ENCODE measurements around the gene SCNN1B. TPM values are rescaled to one million over a fixed set of nuclear protein-coding genes. Genes with fewer than 3 reads are reported as not detected.

Gene SCNN1B
- total RNA-seq, 4 donors from 2014 or later = 142 to 729 (median 556) TPM

DNA sequence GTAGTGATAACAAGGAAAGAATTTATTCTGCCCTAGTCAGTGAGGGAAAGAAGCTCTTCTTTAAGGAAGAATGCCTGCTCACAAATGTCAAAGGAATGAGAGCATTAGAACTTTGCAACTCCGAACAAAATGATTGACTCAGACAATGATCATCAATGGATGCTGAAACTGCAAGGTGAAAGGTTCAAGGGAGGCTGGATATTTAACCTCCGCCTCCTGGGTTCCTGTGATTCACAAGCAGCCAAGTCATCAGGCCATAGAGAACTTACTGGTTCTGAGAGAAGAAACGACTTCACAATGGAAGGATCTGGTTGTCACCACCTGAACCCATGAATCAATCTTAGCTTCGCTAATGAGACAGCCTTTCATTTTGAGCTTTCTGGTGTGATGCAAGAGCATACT lies 16.0 kb upstream of the SCNN1B start:
- H3K36me3 ChIP-seq = no peaks in the 10 kb centered on the region
- no peaks in the 10 kb centered on the region for H3K27me3 ChIP-seq
- peaks cover 0 to 5% (median 1%) of the 10 kb centered on the region in 4 donors for H3K4me1 ChIP-seq
- H3K9me3 ChIP-seq = no peaks in the 10 kb centered on the region
- intact Hi-C loops (cut with DNase I; ENCODE audit: low total_unique reads) (no loop called here), in situ Hi-C loops (cut with MboI; ENCODE audit: low pct_ligation_motif_present in 1 of 4, low pct_unique_long_range_greater_than_20kb in 1 of 4, low sequenced_read_pairs in 3 of 4) (no loop called here)
- no peak for DNase-seq
- H3K4me3 ChIP-seq = no peak overlapping the region
- H3K27ac ChIP-seq = no peak overlapping the region
- WGBS, 2 donors (ENCODE audit: low coverage in 1 of 2) = 56 to 75% methylated on average over 4 of the region's 4 CpGs
- TF ChIP-seq EP300 (IDR thresholded peaks at IDR 0.05; ENCODE audit: low read depth) (no peak), POLR2AphosphoS5 (IDR thresholded peaks at IDR 0.05) (no peak)

DNA sequence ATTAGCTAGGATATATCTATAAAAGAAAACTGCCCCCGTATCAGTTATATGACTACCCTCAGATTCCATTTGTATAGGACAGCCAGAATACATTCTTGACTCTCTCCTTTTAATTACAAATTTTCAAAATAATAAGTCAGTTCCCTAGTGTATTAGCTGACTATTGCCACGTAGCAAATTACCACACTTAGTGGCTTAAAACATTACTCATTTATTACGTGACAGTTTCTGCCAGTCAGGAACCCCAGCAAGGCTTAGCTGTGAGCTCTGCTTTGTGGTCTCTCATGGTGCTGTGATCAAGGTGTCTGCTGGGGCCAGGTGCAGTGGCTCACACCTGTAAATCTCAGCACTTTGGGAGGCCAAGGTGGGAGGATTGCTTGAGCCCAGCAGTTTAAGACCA lies 13.9 kb upstream of the SCNN1B start:
- H3K4me3 ChIP-seq = no peak overlapping the region
- TF ChIP-seq POLR2AphosphoS5 (IDR thresholded peaks at IDR 0.05) (no peak), EP300 (IDR thresholded peaks at IDR 0.05; ENCODE audit: low read depth) (no peak), POLR2A (IDR thresholded peaks at IDR 0.05) (no peak)
- TF ChIP-seq, protein P1, sequence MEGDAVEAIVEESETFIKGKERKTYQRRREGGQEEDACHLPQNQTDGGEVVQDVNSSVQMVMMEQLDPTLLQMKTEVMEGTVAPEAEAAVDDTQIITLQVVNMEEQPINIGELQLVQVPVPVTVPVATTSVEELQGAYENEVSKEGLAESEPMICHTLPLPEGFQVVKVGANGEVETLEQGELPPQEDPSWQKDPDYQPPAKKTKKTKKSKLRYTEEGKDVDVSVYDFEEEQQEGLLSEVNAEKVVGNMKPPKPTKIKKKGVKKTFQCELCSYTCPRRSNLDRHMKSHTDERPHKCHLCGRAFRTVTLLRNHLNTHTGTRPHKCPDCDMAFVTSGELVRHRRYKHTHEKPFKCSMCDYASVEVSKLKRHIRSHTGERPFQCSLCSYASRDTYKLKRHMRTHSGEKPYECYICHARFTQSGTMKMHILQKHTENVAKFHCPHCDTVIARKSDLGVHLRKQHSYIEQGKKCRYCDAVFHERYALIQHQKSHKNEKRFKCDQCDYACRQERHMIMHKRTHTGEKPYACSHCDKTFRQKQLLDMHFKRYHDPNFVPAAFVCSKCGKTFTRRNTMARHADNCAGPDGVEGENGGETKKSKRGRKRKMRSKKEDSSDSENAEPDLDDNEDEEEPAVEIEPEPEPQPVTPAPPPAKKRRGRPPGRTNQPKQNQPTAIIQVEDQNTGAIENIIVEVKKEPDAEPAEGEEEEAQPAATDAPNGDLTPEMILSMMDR (IDR thresholded peaks at IDR 0.05) = no peak
- no peaks in the 10 kb centered on the region for H3K36me3 ChIP-seq
- DNase-seq = no peak
- no peak overlapping the region for H3K27ac ChIP-seq
- in situ Hi-C loops (cut with MboI; ENCODE audit: low pct_ligation_motif_present in 1 of 4, low pct_unique_long_range_greater_than_20kb in 1 of 4, low sequenced_read_pairs in 3 of 4) (no loop called here), intact Hi-C loops (cut with DNase I; ENCODE audit: low total_unique reads) (no loop called here)
- no peaks in the 10 kb centered on the region for H3K9me3 ChIP-seq
- 69 to 89% methylated on average over 3 of the region's 3 CpGs for WGBS, 2 donors (ENCODE audit: low coverage in 1 of 2)
- H3K4me1 ChIP-seq = peaks cover 0 to 20% (median 8%) of the 10 kb centered on the region in 4 donors
- H3K27me3 ChIP-seq = no peaks in the 10 kb centered on the region

DNA sequence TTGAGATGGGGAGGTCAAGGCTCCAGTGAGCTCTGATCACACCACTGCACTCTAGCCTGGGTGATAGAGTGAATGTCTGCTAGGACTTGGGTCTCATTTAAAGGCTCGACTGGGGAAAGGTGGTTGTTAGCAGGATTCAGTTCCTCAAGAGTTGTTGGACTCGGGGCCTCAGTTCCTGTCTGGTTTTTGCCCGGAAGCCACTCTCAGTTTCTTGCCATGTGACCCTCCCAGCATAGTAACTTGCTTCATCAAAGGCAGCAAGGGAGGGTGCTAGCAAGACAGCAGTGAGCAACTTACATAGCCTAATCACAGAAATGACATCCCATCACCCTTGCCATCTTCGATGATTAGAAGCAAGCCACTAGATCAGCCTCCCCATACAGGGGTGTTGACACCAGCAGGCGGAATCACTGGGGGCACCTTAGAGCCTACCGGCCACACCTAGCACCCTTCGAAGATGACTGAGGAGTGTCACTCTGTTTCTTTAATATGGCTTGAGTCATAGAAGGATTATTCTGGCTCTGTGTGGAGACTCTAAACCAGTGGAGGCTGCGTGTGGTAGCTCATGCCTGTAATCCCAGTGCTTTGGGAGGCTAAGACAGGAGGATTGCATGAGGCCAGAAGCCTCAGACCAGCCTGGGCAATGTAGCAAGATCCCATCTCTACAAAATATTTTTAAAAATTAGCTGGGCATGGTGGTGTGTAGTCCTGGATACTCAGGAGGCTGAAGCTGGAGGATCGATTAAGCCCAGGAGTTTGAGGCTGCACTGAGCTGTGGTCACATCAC lies 13.2 kb upstream of the SCNN1B start:
- 78 to 92% methylated on average over 2 to 9 of the region's 9 CpGs for WGBS, 2 donors (ENCODE audit: low coverage in 1 of 2)
- Histone ChIP-seq H3K9me3 (no peaks in the 10 kb centered on the region), H3K27ac (no peak overlapping the region), H3K27me3 (no peaks in the 10 kb centered on the region), H3K4me3 (no peak overlapping the region), H3K36me3 (no peaks in the 10 kb centered on the region), H3K4me1 (peaks cover 0 to 27% (median 8%) of the 10 kb centered on the region in 4 donors)
- in situ Hi-C loops (cut with MboI; ENCODE audit: low pct_ligation_motif_present in 1 of 4, low pct_unique_long_range_greater_than_20kb in 1 of 4, low sequenced_read_pairs in 3 of 4) = no loop called here
- intact Hi-C loops (cut with DNase I; ENCODE audit: low total_unique reads) = no loop called here
- TF ChIP-seq POLR2A (IDR thresholded peaks at IDR 0.05) (no peak), POLR2AphosphoS5 (IDR thresholded peaks at IDR 0.05) (no peak), EP300 (IDR thresholded peaks at IDR 0.05; ENCODE audit: low read depth) (no peak)
- TF ChIP-seq, protein P1 (IDR thresholded peaks at IDR 0.05) = no peak
- DNase-seq = no peak

DNA sequence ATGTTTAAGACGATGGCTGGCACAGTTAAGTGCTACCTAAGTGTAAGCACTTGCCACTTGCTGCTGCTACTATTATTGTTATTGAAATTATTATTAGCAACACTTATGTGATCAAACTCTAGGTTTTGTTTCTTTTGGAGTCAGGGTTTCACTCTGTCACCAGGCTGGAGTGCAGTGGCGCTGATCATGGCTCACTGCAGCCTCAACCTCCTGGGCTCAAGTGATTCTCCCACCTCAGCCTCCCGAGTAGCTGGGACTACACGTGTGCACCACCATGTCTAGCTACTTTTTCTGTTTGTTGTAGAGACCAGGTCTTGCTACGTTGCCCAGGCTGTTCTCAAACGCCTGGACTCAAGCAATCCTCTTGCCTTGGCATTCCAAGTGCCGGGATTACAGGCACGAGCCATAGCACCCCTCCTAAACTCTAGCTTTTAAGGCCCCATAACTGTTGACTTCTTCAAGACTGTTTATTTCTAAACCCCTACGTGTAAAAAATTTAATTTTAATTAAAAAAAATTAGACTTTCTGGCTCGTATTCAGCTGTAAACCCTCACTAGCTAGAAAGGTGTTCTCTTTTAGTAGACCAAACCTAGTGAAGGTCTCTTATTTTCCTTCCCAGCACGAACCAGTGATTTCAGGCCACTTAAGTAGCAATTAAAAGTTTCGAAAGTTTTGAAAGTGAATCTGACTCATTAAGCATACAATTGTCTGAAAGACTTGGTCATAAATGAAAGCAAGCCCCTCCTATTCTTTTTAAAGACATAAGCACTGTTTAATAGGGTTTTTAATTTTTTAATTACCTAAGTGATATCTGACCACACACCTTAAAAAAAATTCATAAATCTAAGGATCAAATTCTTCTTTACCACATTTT lies 11.7 kb upstream of the SCNN1B start:
- Histone ChIP-seq H3K27ac (no peak overlapping the region), H3K36me3 (no peaks in the 10 kb centered on the region), H3K4me1 (peaks cover 0 to 41% (median 11%) of the 10 kb centered on the region in 4 donors), H3K9me3 (no peaks in the 10 kb centered on the region), H3K4me3 (no peak overlapping the region), H3K27me3 (no peaks in the 10 kb centered on the region)
- WGBS, 2 donors (ENCODE audit: low coverage in 1 of 2) = 64 to 76% methylated on average over 8 to 12 of the region's 12 CpGs
- in situ Hi-C loops (cut with MboI; ENCODE audit: low pct_ligation_motif_present in 1 of 4, low pct_unique_long_range_greater_than_20kb in 1 of 4, low sequenced_read_pairs in 3 of 4) (no loop called here), intact Hi-C loops (cut with DNase I; ENCODE audit: low total_unique reads) (no loop called here)
- no peak for TF ChIP-seq POLR2A (IDR thresholded peaks at IDR 0.05)
- no peak for TF ChIP-seq EP300 (IDR thresholded peaks at IDR 0.05; ENCODE audit: low read depth)
- TF ChIP-seq, protein P1 (IDR thresholded peaks at IDR 0.05) = no peak
- TF ChIP-seq POLR2AphosphoS5 (IDR thresholded peaks at IDR 0.05) = no peak
- no peak for DNase-seq
